NCI-H748 (cell line): ENCODE data around the gene AGTPBP1.
"Not testable (repeated sequence)": the region's sequence is repeated elsewhere in the genome, so short reads cannot be mapped to it uniquely, and the experiment has no call there.

Experiments used
- DNase-seq: peaks from one replicate; lab custom pipeline; 2025; ENCODE audit not compliant: unreplicated experiment; lab: John Stamatoyannopoulos, UW

Gene AGTPBP1

DNA sequence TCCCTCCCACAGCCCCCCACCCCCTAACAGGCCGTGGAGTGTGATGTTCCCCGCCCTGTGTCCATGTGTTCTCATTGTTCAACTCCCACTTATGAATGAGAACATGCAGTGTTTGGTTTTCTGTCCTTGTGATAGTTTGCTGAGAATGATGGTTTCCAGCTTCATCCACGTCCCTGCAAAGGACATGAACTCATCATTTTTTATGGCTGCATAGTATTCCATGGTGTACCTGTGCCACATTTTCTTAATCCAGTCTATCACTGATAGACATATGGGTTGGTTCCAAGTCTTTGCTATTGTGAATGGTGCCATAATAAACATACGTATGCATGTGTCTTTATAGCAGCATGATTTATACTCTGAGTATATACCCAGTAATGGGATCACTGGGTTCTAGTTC lies 23.9 kb downstream of the AGTPBP1 start:
- DNase-seq, result not testable (repeated sequence)

DNA sequence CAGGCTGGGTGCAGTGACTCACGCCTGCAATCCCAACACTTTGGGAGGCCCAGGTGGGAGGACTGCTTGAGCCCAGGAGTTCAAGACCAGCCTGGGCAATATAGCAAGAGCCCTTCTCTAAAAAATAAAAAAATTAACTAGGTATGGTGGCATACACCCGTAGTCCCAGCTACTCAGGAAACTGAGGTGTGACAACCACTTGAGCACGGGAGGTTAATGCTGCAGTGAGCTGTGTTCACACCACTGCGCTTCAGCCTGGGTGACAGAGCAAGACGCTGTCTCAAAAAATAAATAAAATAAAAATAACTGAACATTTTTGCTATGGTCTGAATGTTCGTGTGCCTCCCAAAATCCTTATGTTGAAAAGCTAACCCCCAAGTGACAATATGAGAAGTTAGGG lies 24.5 kb downstream of the AGTPBP1 start:
- DNase-seq, result no peak

DNA sequence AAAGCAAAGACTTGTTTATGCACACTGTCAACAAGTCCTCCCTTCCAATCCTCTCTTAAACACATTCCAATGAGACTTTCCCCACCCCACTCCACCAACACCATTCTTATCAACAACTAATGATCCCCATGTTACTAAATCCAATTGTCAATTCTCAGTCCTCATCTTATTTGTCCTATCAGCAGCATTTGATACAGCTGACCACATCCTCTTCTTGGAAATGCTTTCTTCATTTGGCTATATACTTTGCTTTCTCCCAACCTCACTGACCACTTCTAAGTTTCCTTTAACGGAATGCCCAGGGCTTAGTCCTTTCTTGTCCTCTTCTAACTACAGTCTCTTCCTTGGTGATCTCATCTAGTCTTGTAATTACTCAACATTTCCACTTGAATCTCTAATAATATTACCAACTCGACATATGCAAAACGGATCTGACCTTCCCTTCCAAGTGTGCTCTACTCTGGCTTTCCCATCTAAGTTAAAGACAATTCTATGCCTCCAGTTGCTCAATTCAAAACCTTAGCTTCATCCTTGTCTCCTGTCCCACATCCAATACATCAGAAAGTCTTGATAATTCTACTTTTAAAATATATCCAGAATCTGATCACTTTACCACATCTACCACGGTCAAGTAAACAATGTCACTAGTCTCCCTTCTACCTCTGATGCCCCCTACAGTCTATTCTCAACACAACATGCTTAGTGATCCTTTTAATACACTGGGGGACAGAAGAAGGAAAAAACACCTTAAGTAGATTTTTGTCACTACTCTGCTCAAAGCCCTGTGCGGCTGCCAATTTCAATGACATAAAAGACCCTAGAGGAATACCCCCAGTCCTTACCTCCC lies 25.5 kb downstream of the AGTPBP1 start:
- DNase-seq, result peak; percentile 13

DNA sequence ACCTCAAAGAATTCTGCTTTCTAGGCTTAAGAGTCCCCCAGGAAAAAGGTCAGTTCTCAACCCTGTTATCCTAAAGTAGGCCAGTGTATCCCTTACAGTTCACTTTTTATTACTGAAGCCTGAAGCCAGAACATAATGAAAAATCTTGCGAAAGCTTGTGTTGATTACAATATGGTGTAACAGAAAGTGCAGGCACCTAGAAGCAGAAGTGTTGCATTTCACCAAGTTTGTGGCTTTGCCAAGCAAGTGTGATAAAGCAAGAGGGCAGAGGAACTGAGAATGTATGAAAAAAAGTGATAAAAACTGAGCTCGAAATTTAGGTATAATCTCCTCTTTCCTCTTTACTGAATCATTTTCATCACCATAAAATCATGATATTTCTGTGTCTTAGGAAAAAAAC lies 26.2 kb downstream of the AGTPBP1 start:
- no peak for DNase-seq

DNA sequence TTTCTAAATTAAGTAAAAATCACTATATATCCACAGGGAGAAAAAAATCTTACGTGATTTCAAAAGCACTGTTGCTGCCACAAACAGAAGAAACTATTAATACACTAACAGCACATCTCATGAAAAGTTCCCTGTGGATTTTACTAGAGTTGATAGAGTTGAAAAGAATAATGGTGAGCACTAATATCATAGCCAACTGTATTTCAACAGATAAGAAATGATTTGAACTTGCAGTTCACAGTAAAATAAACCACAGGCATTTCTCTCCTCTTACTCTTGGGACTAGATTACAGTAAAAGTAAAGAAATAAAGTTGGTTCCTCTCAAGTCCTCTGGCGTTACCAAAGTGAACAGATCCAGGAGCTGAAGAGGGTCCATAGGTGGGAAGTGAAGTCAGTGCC lies 27.9 kb downstream of the AGTPBP1 start:
- no peak for DNase-seq

DNA sequence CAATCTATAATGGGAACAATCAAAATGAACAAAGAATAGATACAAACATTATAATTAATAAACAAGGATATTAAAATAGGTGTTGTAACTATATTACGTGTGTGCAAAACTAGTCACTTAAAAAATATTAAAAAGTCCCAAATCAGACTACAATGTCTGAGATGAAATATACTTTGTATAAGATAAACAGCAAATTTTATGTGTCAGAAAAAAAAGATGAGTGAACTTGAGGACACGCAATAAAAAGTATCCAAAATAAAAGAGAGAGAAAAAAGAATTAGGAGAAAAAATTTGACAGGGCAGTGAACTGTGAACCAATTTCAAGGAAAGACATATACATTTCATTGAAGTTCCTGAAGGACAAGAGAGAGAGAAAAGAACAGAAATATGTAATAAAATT lies 37.0 kb downstream of the AGTPBP1 start:
- no peak for DNase-seq

DNA sequence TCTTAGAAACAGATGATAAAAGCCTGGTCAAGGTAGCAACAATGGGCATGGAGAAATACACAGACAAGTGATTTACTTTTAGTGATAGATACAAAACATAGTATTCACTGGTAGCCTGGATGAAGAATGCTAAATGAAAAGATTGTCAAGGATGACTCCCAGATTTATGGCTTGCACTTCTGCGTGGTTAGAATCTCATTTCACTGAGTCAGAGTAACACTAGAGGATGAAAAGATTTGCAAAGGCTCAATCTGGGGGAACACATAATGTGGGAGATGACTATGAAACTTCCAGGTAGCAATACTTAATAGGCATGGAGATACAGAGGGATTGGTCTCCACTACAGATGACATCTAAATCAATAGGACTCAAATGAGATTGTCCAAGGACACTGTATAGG lies 38.4 kb downstream of the AGTPBP1 start:
- no peak for DNase-seq

DNA sequence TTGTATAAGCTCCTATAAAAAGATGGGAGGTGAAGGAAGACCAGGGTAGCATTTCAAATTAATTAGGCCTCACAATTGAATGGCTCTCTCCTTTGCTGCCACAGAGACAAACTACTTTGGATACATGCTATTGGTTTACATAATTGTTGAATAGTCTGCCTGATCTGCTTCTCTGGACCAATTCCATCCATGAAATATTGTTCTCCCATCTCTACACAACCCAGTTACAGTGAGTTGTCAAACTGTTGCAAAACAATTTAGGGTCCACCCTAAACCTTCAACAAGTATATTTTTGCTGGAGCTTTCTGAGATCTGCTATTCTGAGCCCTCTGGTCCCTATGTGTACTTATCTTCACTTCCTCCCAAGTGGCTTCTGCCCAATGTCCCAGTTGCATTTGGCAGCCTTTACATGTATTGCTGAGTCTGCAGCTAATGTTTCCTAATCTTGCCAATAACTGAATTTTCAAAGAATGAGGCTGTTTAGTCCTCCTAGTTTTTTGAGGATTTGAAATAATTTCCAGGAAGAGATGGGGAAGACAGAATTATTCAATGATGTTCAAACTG lies 38.9 kb downstream of the AGTPBP1 start:
- DNase-seq, result no peak

DNA sequence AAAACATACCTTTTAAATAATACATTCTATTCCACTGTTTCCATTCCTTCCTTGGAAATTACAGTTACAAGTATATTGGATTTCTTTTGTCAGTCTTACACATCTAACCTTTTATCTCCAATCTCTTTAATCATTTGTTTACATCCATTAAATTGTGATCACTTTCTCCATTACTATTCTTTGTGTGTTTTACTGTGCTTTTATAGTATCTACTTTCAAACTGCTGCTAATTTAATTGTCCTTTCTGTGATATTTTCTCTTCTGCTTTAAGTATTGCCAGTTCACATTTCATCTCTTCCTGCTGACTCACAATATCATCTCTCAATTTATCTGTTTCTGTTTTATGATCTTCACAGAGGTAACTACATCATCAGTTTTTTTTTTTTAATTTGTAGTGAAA lies 39.6 kb downstream of the AGTPBP1 start:
- no peak for DNase-seq

DNA sequence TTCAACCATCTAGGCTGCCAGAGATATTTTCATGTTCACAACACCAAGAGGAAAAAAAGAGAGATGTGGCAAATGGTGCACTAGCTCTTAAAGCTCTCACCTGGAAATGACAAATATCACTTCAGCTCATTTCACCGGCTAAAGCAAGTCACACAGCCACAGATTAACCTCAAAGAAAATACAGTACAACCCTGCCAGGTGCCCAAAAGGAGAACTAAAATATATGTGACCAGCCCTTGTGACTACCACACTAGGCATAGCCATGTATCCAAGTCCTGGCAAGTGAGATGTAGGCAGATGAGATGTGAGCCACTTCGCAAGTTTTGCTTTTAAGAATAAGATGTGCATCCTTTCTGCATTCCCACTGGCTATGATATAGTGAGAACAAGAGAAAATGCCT lies 41.4 kb downstream of the AGTPBP1 start:
- no peak for DNase-seq

DNA sequence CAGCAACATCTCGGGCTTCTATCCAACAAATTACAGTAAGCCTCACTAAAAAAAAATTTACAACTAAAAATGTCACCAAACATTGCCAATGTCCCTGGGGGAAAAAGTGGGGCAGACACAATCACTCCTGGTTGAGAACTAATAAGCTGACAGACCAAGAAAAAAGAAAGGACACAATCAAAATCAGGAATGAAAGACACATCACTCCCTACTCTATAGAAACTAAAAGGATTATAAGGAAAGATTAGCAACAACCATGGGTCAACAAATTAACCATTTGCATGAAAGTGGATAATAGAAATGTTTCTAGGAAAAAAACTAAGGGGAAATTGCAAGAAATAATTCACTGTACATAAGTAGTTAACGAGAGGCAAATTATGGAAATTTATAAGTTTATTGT lies 53.4 kb downstream of the AGTPBP1 start:
- no peak for DNase-seq

DNA sequence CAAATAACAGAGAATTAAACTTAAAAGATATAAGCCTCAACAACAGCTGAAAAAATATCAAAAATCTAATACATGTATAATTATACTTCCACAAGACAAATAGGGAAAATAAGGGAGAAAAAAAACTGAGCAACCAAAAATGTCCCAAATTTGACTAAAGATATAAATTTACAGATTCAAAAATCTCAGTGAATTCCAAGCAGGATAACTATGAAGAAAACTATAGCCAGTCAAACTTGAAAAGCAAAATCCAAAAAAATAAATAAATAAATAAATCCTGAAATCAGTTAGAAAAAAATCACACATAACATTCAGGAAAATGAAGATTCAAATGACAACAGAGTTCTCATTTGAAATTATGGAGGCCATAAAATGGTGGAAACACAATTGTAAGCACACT lies 56.7 kb downstream of the AGTPBP1 start:
- no peak for DNase-seq

DNA sequence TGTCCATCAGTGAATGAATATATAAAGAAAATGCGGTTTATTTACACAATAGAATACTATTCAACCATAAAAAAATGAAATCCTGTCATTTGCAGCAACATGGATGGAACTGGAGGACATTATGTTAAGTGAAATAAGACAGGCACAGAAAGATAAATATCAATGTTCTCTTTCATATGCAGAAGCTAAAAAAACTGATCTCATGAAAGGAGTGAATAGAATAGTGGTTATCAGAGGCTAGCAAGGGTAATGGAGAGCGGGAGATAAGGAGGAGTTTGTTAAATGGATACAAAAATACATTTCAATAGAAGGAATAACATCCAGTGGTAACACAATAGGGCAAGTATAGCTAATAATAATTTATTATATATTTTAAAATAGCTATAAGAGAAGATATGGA lies 65.0 kb downstream of the AGTPBP1 start:
- DNase-seq, result no peak

DNA sequence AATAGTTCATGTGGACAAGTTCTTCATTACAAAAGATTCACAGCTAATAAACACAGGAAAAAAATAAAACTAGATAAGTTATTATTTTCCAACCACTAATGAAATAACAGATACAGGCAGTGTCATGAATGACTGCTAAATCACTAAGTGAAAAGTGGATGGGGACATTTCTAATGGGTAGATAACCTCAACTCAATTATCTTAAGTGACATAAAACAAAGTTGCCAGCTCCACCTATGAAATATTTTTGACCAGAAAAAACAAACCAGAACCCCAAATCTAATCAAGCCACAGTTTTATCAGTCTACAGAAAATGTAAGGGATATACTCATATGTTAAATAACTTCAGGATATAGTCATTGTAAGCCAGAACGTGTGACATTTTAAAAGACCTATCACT lies 74.4 kb downstream of the AGTPBP1 start:
- no peak for DNase-seq

DNA sequence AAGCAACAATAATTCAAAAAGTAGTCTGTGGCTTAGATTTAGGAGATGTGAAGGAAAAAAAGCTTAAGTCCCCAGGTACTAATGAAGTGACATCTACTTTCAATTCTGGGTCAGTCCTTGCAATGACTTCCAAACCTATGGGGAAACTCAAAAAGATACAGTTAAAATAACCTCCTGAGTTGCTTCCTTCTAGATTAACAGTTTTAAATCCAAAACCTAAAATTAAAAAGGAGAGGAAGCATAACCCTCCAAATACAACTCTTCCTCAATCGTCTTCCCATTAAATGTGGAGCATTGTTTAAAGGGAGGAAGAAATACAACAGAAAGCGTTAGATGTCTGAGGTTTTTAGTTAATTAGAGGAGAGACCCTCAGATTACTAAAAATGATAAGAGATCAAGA lies 75.7 kb downstream of the AGTPBP1 start:
- no peak for DNase-seq

DNA sequence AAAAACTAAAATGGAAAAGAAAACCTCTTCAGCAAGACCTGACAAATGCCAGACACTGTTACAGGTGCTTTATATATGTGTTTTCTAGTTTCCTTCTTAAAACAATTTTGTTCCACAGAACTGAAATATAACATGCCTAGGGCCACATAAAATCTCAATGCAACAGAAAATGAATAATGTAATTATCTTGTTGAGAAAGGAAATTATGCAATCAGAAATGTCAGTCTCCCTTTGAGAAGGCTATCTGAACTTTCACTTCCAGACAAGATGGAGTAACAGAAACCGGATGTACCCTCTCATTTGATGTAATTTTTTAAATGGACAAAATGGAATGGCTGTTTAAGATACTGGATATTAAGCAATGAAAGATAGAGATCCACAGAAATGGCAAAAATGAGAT lies 79.2 kb downstream of the AGTPBP1 start:
- no peak for DNase-seq

DNA sequence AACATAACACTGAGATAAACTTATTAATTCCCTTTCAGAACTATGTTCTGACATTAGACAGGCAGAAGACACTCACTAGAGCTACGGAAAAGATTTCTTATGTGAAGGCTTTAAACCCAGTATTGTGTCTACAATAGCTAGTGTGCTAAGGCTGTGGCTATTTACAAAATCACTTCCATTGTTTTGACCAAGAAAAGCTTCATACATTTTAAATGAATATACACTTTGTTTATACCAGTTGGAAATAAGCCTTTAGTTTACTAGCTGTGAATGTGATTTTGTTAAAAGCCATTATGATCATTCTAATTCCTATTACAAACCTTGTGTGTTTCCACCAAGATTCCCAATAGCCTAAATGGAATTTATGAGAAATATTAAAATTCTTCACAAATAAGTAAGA lies 83.0 kb downstream of the AGTPBP1 start:
- DNase-seq, result no peak

DNA sequence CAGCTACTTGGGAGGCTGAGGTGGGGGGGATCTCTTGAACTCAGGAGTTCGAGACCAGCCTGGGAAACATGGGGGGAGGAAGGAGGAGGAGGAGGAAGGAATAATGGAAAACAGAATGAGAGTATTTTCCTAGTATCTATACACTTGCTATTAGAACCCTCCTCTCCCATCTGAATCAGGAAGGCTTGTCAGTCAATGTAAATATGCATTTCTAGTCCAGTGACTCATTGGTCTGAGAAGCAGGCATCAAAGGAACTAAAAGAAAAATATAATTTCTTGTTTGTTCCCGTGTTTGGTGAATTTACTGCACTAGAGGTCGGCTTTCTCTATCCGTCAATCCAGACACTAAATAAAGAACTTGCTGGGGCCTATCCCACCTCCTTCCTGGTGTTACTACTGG lies 88.6 kb downstream of the AGTPBP1 start:
- no peak for DNase-seq

DNA sequence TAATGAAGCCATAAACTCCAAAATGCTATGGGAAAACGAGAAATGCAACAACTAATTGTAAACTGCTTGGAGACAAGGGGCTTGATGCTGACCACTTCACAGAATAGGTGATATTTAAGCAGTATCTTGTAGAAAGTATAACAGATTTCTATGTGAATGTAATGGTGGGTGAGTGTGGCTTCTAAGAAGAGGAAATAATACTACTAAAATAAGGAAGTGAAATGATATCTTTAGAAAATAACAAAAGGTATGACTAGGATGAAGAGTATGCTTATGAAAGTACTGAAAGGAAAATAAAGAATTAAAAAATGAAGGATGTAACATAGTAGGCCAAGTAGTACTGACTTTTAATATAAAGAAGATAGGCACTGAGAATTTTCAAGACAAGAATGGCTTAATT lies 94.2 kb downstream of the AGTPBP1 start:
- no peak for DNase-seq

DNA sequence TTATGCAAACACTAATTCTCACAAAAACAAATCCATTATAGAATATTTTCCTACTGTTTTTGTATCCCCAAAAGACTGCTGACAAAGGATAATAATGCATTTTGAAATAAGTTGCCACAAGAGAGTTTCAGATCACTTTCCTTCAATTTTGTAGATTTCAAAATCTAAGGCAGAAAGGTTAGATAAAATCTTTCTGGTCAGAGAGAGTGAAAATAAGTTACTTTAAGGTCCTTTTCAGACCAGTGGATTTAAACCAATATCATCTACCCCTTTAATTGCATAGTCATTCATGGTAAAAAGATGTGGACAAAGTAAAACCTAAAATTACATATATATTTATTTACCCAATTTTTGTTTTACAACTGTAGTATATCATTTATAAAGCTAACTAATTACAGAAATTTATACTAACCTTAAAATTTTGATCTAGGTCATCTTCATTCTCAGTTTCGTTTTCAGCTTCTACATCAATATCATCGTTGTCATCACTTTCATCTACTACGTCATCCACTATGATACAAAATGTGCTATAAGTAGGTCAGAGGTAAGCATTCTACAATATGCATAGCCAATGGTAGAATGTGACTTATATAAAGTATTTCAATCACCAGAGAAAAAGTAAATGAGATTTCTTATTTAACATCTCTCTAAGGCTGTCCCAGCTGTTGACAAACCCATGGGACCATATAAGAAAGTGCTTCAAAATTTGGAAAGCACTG lies 95.7 kb downstream of the AGTPBP1 start:
- no peak for DNase-seq

DNA sequence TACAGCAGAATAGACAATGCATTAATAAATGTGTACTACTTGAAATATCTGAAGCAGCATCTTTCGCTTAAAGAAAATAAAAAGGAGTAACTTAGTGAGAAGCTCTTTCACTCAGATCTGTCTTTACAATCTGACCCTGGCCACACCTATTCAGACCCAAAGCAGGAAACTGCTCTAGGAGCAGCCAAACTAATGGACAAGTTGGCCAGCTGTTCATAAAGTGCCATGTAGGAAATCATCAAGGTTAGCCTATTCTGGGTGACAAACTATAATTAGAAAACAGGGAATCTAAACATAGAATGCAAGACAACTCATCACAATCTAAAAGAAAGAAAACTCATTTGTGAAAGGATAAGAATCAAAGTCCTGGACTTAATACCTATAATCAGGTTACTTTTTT lies 101.3 kb downstream of the AGTPBP1 start:
- peak; percentile 61 for DNase-seq

DNA sequence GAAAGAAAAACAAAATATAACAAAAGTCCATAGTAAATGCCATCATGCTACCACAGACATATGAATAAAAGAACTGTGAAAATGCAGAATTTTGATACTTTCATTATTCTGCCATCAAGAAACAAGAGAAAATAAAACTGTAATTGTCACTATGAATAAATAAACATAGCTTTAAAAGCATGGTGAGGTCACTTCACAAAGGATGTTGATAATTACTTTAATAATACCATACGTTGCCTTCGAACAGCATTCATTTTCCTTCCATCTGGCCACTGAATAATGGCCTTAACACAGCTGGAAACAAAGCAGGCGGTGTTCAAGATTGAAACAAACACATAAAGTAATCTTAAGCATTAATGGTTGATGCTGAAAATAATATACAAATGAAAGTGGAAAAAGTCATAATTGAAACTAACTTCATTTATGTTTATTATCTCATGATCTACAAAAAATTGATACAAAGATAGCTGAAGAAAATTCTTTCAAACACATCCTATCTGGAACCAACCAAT lies 102.0 kb downstream of the AGTPBP1 start:
- DNase-seq, result peak; percentile 92
